IPS-NIHi11 (cell line): ENCODE results near the gene PRR14L.
"Not testable (repeated sequence)": the region's sequence is repeated elsewhere in the genome, so short reads cannot be mapped to it uniquely, and the experiment has no call there.

Experiments used
- DNase-seq: peaks from one replicate; pipeline ENCODE4 v3.0.0; 2012; ENCODE audit warnings: mixed read lengths, low spot score

Gene PRR14L

DNA sequence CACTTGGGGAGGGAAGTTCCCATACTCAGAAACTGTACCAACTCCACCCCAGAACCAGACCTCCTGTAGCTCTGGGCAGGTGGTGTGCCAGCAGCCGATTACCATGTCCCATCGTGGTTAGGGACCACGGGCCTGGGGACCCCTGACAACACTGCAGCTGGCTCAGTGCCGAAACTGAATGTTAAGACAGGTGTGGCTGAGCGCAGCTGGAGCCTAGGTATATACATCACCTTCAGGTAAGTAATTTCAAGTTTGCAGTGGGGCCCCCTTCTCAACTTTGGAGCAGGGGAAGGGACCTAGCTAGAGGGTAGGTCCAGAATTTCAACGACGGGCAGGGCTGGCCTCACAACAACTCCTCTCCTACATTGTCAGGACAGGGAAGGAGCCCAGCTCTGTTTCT is 67.2 kb downstream of the PRR14L start:
- DNase-seq = no peak

DNA sequence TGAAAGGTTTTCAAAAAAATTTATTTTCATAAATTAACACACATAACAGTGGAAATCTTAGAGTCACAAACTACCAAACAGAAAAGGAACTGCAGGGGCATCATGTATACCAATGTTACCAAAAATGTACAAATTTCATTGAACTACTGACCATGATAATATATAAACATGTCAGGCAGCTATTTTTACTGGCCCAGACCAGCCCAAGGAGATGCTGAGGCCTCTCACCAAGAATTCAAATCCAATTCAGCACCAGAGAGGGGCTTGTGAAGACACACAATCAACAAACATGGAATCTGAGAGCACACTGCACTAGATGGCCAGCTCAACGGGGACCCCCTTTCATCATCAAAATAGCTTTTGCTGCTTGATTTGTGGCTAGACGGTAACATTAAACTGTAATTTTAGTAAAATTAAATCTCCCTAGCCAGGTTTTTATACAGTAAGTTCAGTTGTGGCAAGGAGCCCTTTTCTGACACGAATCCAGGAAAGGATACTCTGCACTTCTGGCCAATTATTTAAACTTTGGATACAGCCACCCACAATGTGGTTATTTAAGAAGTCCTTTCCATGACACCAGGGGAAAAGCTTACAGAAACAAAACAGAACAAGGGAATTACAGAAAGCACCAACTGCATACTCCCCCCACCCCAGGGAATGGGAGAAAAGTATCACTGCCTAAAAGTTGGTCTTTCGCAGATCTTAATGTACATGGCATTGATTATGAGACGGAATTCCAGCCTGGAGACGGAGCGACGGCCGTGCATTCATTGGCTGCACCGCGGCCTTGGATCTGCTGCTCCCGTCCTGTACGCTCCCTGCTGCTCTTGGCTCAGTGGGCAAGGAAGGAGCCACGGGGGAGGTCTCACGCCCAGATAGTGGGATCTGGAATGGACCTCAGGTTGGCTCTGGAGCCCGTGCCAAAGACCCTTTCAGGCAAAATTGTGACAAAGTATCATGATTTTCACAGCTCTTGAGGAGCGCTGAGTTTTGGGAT is 68.3 kb downstream of the PRR14L start:
- no peak for DNase-seq

- no peak for DNase-seq
These were observed 69.0 kb downstream of the PRR14L start for GRCh38 chr22:31680861-31681341.

DNA sequence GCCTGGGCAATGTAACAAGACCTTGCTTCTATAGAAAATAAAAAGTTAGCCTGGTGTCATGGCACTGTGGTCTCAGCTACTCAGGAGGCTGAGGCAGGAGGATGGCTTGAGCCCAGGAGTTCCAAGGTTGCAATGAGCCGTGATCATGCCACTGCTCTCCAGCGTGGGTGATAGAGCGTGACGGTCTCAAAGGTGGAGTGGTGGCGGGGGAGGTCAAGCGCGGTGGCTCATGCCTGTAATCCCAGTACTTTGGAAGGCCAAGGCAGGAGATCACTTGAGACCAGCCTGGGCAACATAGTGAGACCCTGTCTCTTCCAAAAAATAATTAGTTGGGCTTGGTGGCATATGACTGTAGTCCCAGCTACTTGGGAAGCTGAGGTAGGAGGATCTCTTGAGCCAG is 71.2 kb downstream of the PRR14L start:
- DNase-seq = no peak

DNA sequence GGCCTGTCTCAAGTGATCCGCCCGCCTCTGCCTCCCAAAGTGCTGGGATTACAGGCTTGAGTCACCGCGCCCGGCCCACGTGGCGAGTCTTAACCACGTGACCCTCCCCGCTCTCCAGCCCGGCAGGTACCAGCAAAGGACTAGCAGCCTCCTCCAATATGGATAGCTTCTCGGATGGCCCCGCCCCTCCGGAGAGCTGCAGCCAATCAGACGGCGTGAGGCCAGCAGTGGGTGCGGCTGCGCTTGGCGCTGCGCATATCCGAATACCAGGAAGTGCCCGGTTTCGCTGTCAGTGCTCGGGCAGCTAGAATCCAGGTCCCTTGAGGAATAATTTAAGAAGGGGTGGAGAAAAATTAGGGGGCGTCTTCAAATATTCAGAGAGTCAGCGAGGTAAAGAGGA is 73.2 kb downstream of the PRR14L start:
- DNase-seq = peak; percentile 96

DNA sequence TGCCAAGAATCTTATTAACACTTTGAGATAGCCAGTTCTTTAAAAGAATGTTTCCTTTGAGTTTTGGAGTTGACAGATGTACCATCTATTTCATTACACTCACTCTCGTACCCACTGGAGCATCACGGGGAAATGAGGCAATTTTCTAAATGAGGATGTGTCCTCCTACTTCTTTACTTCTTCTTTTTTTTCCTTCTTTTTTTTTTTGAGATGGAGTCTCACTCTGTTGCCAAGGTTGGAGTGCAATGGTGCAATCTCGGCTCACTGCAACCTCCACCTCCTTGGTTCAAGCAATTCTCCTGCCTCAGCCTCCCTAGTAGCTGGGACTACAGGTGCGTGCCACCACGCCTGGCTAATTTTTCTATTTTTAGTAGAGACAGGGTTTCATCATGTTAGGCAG is 75.7 kb downstream of the PRR14L start:
- DNase-seq = not testable (repeated sequence)

GRCh38 chr22:31668849-31669248 is 81.1 kb downstream of the PRR14L start:
- DNase-seq = not testable (repeated sequence)

- no peak for DNase-seq
These were observed 87.3 kb downstream of the PRR14L start for GRCh38 chr22:31662668-31663037.

DNA sequence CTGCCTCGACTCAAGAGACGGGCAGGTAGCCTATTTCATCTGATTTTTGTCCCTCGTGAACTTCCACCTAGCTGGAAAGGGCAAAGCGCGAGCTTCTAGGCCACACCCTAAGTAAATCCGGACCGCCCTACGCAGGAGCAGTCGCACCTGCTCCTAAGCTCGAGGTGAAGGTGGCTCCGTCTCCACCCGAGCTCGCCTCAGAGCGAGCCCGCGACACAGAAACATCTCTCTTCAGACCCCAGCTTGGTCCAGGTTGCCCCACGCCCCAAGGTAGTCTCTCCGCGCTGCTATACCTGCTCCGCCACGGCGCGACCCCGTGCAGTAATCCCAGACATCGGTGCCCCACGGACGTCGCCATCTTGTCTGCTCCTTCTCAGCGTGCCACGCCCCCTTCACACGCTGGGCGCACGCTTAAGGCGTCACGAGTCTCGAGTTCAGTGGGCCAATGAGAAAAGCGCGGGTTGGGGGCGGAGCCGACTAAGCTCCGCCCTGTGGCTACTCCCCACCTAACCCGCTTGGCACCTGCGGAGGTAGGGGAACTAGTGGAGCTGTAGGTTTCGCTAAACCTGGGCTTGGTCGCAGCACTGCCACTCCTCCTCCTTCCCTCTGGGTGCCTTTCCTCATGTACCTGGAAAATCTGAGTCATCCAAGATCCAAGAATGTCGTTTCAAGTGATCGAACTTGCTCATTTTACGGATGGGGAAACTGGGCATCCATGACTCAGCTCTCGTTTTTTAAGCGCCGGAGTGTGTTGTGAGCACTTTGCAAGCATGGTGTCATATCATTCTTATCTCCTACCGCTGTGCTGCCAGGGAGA is 87.9 kb downstream of the PRR14L start, which contains the start of gene PISD:
Gene PISD (minus strand): TSS at position 365 of the 817 bp plus-strand sequence. CDS start 7 bp downstream, at position 358.
- peak; percentile 97 for DNase-seq

- not testable (repeated sequence) for DNase-seq
These were observed 89.0 kb downstream of the PRR14L start for GRCh38 chr22:31660860-31661341.

- no peak for DNase-seq
These were observed 90.7 kb downstream of the PRR14L start for GRCh38 chr22:31659246-31659645.

- DNase-seq = no peak
These were observed 95.5 kb downstream of the PRR14L start for GRCh38 chr22:31654408-31654807.

- no peak for DNase-seq
These were observed 96.0 kb downstream of the PRR14L start for GRCh38 chr22:31653944-31654343.

DNA sequence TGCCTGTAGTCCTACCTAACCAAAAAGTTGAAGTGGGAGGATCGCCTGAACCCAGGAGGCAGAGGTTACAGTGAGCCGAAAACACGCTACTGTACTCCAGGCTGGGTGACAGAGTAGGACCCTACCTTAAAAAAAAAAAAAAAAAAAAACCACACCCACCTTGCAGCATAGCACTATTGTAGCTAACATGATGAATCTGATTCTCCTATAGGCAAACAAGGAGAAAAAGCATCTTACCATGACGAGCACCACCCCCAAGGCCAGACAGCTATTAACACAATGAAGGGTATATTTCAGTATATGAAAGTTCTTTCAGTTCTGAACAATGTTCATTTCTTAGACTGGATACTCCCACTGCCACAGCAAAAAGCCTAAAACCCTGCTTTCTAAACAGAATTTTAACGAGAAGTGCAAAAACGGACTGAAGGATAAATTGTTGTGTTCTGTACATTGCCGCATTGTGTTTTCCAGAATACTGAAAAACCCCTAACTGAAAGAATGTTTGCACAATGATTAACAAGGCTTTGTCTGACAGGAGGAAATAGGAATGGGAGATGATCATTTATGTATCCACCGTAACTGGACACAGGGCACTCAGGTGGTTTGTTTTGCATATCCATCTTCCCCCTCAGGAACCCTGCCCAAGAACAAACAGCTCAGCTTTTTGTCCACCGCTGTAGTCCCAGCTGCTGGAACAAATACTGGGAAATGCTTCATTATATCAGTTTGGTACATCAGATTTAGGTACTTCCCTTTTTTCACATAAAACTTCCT is 96.8 kb downstream of the PRR14L start:
- no peak for DNase-seq

GRCh38 chr22:31652088-31652487 is 97.8 kb downstream of the PRR14L start:
- DNase-seq = no peak

DNA sequence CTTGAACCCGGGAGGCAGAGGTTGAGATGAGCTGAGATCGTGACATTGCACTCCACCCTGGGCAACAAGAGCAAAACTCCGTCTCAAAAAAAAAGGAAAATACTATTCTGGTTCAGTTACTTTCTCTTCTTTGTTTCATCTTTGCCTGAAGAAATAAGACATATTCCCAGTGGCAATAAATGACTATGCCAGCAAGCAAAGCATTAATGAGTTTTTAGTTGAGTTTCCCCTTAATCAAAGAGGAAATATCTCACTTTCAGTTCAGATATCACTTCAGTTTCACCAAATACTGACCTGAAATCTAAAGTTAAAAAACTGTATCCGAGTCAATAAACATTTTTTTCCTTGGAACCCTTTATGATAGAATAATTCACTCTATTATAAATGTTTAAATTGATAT is 98.3 kb downstream of the PRR14L start:
- no peak for DNase-seq

GRCh38 chr22:31650391-31650790 is 99.5 kb downstream of the PRR14L start:
- no peak for DNase-seq

DNA sequence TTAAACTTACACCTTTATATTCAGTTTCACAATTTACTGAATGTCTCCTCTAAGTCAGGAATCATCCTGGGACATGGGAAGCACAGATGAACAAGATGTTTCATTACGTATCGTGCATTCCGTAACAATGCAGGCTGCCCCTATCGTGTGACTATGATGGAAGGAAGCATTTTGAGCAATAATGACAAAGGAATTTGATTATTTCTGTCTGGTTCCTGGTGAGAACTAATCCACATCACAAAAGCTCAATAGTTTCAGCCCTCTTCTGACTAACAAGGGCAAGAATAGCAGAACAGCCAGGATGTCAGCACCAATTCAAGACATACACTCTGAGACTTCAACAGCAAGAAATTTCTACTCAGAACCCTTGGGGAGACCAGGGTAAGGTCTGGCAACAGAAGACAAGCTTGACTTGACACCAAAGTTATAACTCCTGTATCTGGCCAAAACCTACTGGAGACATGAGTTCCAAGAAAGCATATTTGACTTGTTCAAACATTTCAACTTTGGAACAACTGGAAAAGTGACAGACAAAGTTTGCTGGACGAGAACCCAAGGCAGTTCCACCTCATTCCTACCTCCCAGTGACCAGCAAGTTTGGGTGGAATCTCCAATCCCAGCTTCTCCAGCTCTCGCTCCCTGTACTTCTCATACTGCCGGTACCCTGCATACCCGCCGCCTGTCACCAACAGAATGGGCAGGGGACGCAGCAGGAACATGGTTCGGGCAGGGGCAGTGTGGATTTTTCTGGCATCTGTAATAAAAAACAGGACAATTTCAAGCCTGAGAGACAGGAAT is 102.2 kb downstream of the PRR14L start:
- no peak for DNase-seq

- peak; percentile 0 for DNase-seq
These were observed 102.9 kb downstream of the PRR14L start for GRCh38 chr22:31647066-31647465.

DNA sequence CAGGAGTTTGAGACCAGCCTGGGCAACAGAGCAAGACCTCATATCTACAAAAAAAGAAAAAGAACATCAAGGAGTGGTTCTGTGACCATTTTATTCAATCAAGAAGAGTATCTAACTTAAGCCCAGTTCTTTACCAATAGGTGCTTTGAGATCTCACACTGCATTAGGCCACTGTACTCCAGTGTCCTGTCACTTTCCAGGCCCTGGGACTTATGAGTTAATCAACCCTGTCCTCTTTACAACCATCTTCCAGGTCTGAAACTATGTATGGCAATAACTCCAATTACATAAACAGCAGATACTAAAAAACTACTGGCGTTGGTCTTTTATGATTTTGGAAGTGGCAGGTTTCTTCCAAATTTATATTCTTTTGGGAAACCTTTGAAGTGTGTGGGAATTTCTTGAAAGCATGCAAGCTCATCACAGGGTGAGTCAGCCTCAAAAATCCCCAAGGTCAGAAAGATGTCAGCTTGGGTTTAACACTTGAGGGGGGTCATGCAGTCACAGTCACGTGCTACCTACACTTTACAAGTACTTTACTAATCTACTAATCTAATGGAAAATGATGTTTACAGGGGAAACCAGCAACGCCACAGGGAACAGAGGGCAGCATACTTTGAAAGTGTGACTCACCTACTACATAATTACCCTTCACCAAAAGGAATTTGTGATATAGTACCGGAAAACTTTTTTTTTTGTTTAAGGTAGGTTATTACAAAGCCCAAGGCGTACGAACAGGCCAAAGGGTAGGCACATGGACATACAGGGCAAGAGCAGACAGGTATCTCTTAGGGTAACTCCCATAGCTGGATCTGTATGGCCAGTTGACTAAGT is 103.5 kb downstream of the PRR14L start:
- DNase-seq = peak; percentile 14
